Uterus (tissue), 4 donors: ENCODE data around the gene TMEM40. TPM values are rescaled to one million over a fixed set of nuclear protein-coding genes. Genes with fewer than 3 reads are reported as not detected.
"Not testable (repeated sequence)": the region's sequence is repeated elsewhere in the genome, so short reads cannot be mapped to it uniquely, and the experiment has no call there.

Experiments
- DNase-seq, 2 donors: peaks; one replicate each; pipeline ENCODE4 v3.0.0-alpha.2; 2019 to 2020
- H3K27ac ChIP-seq, 2 donors: fragments of 200-600 bp; sonication (generic); 1 replicate in 1 of 2; 2 replicates in 1 of 2; pipeline ENCODE4 v1.5.1; 2016 to 2018
- H3K27me3 ChIP-seq, 2 donors: fragments of 200-600 bp; sonication (generic); one replicate each; pipeline ENCODE4 v1.5.1; 2018 to 2019; ENCODE audit warnings: control low read depth in 1 of 2
- H3K36me3 ChIP-seq, 2 donors: fragments of 200-600 bp; sonication (generic); one replicate each; pipeline ENCODE4 v1.5.1; 2019; ENCODE audit warnings: control low read depth in 1 of 2
- H3K4me1 ChIP-seq, 2 donors: fragments of 200-600 bp; sonication (generic); one replicate each; pipeline ENCODE4 v1.5.1; 2018 to 2019; ENCODE audit warnings: control low read depth in 1 of 2
- H3K4me3 ChIP-seq, 2 donors: fragments of 200-600 bp; sonication (generic); 1 replicate in 1 of 2; 2 replicates in 1 of 2; pipeline ENCODE4 v1.5.1; 2018 to 2019; ENCODE audit warnings: mild to moderate bottlenecking in 1 of 2
- H3K9me3 ChIP-seq, 2 donors: fragments of 200-600 bp; sonication (generic); one replicate each; pipeline ENCODE4 v1.5.1; 2019; ENCODE audit warnings: control low read depth in 1 of 2
- CTCF ChIP-seq, 4 experiments: fragments of 200-600 bp in 2 of 4; fragments of 450-650 bp in 2 of 4; sonication (generic) in 2 of 4; IDR thresholded peaks; one replicate each; pipeline ENCODE4 v1.5.1; 2016 to 2019; ENCODE audit warnings: antibody characterized with exemption in 4 of 4, mild to moderate bottlenecking in 2 of 4, moderate library complexity in 1 of 4
- POLR2A ChIP-seq, 2 donors: fragments of 450-650 bp; IDR thresholded peaks; one replicate each; pipeline ENCODE4 v1.6.1; 2016; ENCODE audit warnings: antibody characterized with exemption in 2 of 2, mild to moderate bottlenecking in 1 of 2, moderate library complexity in 1 of 2
- intact Hi-C: fragments of 100-400 bp; cut with DNase I; formaldehyde crosslinking; loops from one replicate; pipeline ENCODE4 v1.15.1; 2023; ENCODE audit warnings: low total_unique reads
- total RNA-seq, 4 donors: library from RNA; depleted of rRNA in 3 of 4; stranded (reverse); fragments of >200 nt in 3 of 4; gene quantifications; one replicate each; pipeline versions ENCODE4 v1.1.0 to v1.2.4, GENCODE V29; 2014 to 2023
- donor health status: DM: yes; HTN: yes; CAD: no.

TMEM40 gene
- total RNA-seq, 4 donors from 2014 or later, result not detected

GRCh38 chr3:12727481-12727880 lies 31.6 kb downstream of the TMEM40 start:
- Histone ChIP-seq H3K36me3 (no peaks in the 10 kb centered on the region), H3K4me1 (no peaks in the 10 kb centered on the region), H3K27ac (no peak overlapping the region), H3K4me3 (no peak overlapping the region), H3K9me3 (no peaks in the 10 kb centered on the region), H3K27me3 (no peaks in the 10 kb centered on the region)
- intact Hi-C loops, result no loop called here
- DNase-seq, result no peak
- TF ChIP-seq POLR2A (IDR thresholded peaks at IDR 0.05), result no peak
- no peak for TF ChIP-seq CTCF (IDR thresholded peaks at IDR 0.05)

GRCh38 chr3:12725436-12725835 lies 33.6 kb downstream of the TMEM40 start:
- no peaks in the 10 kb centered on the region for H3K4me1 ChIP-seq
- H3K36me3 ChIP-seq, result no peaks in the 10 kb centered on the region
- H3K27me3 ChIP-seq, result no peaks in the 10 kb centered on the region
- H3K27ac ChIP-seq, result no peak overlapping the region
- H3K4me3 ChIP-seq, result no peak overlapping the region
- no peak for TF ChIP-seq POLR2A (IDR thresholded peaks at IDR 0.05)
- intact Hi-C loops, result no loop called here
- DNase-seq, result no peak
- no peaks in the 10 kb centered on the region for H3K9me3 ChIP-seq

GRCh38 chr3:12724794-12725193 lies 34.3 kb downstream of the TMEM40 start:
- Histone ChIP-seq H3K9me3 (no peaks in the 10 kb centered on the region), H3K27ac (no peak overlapping the region), H3K4me3 (no peak overlapping the region), H3K4me1 (no peaks in the 10 kb centered on the region), H3K27me3 (no peaks in the 10 kb centered on the region), H3K36me3 (no peaks in the 10 kb centered on the region)
- TF ChIP-seq CTCF (IDR thresholded peaks at IDR 0.05) (no peak), POLR2A (IDR thresholded peaks at IDR 0.05) (no peak)
- DNase-seq, result no peak
- intact Hi-C loops, result no loop called here

GRCh38 chr3:12723362-12723761 lies 35.7 kb downstream of the TMEM40 start:
- H3K27me3 ChIP-seq, H3K36me3 ChIP-seq, H3K4me1 ChIP-seq, H3K9me3 ChIP-seq, intact Hi-C loops, DNase-seq, H3K27ac ChIP-seq, H3K4me3 ChIP-seq: not testable (repeated sequence)

GRCh38 chr3:12722226-12722625 lies 36.8 kb downstream of the TMEM40 start:
- H3K27ac ChIP-seq, result no peak overlapping the region
- intact Hi-C loops, result no loop called here
- no peak overlapping the region for H3K4me3 ChIP-seq
- no peaks in the 10 kb centered on the region for H3K36me3 ChIP-seq
- no peaks in the 10 kb centered on the region for H3K9me3 ChIP-seq
- DNase-seq, result no peak
- H3K27me3 ChIP-seq, result no peaks in the 10 kb centered on the region
- TF ChIP-seq POLR2A (IDR thresholded peaks at IDR 0.05) (no peak), CTCF (IDR thresholded peaks at IDR 0.05) (no peak)
- H3K4me1 ChIP-seq, result no peaks in the 10 kb centered on the region

- no peaks in the 10 kb centered on the region for H3K9me3 ChIP-seq
- no peaks in the 10 kb centered on the region for H3K27me3 ChIP-seq
- no peak for TF ChIP-seq POLR2A (IDR thresholded peaks at IDR 0.05)
- TF ChIP-seq CTCF (IDR thresholded peaks at IDR 0.05), result peak; percentile 83 to 94 (median 88)
- intact Hi-C loops, result no loop called here
- no peaks in the 10 kb centered on the region for H3K36me3 ChIP-seq
- H3K4me1 ChIP-seq, result no peaks in the 10 kb centered on the region
- H3K4me3 ChIP-seq, result peak overlapping the region in 1 of 2 donors; percentile 25
- peak; percentile 76 to 84 for DNase-seq
- H3K27ac ChIP-seq, result no peak overlapping the region
Measured at GRCh38 chr3:12719984-12720898, 38.8 kb downstream of the TMEM40 start.
